ENCODE data around the gene PRELP.

The PRELP gene

GRCh38 chr1:203525685-203526084, 50.1 kb downstream of the PRELP start:
- no peak for DNase-seq (ENCODE audit: low spot score)

DNA sequence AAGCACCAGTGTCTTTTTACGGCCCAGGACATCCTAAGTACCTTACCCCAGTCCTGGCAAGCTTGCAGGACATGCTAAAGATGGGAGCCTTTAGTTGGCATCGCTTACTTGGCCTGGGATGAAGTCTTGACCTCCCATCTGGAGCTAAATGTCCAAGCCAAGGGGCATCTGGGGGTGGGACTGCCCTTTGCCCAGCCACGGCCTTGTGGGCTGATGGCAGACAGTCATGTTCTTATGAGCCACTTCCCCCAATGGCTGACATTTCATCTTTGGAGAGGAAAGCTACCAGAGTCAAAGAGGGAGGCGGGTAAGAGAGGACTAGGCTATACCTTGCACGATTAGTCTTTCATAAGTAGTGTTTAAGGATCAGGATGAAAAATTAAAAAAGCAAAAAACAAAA, 50.5 kb downstream of the PRELP start:
- DNase-seq (ENCODE audit: low spot score), result no peak

GRCh38 chr1:203526572-203526971, 51.0 kb downstream of the PRELP start:
- DNase-seq (ENCODE audit: low spot score), result no peak

GRCh38 chr1:203527013-203527412, 51.4 kb downstream of the PRELP start:
- DNase-seq (ENCODE audit: low spot score), result no peak

DNA sequence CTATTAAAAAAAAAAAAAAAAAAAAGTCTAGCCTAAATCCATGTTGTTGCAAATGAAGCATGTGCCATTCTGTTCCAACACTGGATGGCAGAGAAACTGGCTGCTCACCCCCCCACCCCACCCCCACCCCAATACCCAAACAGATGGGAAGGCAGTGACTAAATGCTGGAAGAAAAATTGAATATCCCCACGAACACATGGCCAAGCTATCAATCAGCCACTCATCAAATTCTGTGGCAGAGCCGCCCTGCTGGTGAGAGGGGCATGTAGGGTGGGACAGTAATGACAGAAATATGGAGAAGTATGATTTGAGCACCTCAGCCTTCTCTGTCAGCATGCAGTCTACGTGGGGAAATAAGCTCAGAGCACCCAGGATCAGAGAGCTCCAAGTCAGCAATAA, 52.5 kb downstream of the PRELP start:
- no peak for DNase-seq (ENCODE audit: low spot score)

DNA sequence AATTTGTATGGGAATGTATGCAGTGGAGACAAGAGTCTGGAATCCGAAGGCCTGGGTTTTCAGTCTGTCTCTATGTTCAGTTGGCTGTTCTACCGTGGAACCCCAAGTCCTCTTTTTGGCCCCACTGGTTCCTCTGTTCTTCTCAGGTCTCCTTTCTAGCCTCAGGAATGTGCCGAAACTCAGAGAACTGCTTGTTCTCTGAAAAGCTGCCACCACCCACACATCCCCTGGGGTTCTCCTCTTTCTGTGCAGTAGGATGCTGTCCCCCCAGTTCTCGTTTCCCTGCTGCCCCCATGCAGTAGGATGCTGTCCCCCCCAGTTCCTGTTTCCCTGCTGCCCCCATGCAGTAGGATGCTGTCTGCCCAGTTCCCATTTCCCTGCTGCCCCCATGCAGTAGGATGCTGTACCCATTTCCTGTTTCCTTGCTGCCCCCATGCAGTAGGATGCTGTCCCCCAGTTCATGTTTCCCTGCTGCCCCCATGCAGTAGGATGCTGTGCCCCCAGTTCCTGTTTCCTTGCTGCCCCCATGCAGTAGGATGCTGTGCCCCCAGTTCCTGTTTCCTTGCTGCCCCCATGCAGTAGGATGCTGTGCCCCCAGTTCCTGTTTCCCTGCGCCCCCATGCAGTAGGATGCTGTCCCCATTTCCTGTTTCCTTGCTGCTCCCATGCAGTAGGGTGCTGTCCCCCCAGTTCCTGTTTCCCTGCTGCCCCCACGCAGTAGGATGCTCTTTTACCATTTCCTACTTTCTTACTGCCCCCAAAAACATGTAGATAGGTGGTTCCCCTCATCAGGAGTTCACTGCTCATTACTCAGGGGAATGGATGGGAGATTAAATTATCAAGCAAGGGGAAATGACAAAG, 53.6 kb downstream of the PRELP start:
- no peak for DNase-seq (ENCODE audit: low spot score)

DNA sequence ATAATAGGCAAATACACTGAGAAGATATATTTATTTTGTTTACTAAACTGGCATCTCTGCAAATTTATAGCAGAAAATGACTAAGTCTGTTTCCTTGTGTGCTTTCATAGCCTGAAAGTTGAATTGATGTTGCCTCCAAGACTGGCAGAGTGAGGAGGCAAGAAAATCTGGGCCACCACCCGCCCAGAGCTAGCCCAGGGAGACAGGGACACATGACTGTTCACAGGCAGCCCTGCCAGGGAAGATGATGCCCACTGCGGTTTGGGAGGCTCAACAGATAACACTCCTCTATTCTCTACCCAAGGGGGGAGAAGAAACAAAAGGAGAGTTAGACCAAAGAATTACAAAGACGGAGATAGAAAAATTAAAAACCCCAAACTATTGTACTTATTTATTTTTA, 55.5 kb downstream of the PRELP start:
- no peak for DNase-seq (ENCODE audit: low spot score)

- DNase-seq (ENCODE audit: low spot score), result no peak
These were observed 58.4 kb downstream of the PRELP start for GRCh38 chr1:203534012-203534411.

DNA sequence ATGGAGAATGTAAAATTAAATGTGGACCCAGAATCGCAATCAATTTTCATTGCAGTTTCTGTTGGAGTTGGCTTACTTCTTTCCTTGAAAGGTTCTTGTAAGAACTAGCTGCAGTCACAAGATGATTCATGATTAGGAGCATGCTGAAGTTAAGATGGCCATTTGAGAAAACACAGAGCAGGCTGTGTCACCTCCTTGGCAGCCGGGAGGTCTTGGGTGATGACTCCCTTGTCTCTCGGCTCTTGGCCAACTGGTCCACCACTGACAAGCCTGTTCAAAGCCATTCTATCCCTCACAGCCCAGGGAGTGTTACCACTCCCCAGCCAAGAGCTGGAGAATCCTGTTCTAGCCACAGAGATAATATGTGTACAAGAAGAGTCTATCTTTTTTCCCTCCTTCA, 58.9 kb downstream of the PRELP start:
- DNase-seq (ENCODE audit: low spot score), result no peak

DNA sequence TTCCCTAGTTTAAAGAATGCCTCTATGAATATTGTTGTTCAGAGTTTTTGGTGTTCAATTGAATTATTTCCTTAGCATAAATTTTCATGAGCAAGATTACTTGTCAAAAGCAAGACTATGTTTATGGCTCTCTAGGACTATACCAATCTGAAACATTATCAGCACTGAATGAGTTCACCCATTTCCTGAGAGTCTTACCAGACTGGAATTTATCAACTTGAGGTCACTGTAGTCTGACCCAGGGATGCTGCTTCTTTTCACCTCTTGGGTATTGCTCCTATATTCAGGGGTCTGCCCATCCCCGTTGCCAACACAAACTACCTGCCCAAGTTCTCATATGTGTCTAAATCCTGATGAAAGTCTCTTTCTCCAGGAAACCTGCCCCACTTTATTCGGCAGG, 61.0 kb downstream of the PRELP start:
- no peak for DNase-seq (ENCODE audit: low spot score)

DNA sequence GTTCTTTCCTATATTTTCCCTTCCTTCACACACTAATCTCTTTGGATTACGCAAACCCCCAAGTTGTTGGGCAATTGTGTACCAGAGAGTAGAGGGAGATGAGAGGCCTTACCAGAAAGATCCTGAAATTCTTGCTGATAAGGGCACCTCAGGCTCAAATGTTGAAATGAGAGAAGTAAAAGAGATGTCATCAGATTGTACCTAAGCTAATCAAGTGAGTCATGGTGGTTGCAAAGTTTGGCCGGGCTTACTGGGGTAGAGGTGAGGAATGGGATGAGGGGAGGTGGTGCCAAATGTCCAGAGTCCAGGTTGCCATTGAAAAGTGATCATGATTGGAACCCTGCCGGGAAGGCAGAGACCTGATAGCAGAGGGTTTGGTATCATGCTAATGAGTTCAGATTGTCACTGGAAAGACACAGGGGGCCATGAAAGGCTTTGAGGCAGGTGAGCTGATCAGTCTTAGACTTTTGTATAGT, 61.4 kb downstream of the PRELP start:
- no peak for DNase-seq (ENCODE audit: low spot score)

GRCh38 chr1:203537806-203538464, 62.3 kb downstream of the PRELP start:
- DNase-seq (ENCODE audit: low spot score), result no peak

- no peak for DNase-seq (ENCODE audit: low spot score)
These were observed 63.1 kb downstream of the PRELP start for GRCh38 chr1:203538726-203539125.

DNA sequence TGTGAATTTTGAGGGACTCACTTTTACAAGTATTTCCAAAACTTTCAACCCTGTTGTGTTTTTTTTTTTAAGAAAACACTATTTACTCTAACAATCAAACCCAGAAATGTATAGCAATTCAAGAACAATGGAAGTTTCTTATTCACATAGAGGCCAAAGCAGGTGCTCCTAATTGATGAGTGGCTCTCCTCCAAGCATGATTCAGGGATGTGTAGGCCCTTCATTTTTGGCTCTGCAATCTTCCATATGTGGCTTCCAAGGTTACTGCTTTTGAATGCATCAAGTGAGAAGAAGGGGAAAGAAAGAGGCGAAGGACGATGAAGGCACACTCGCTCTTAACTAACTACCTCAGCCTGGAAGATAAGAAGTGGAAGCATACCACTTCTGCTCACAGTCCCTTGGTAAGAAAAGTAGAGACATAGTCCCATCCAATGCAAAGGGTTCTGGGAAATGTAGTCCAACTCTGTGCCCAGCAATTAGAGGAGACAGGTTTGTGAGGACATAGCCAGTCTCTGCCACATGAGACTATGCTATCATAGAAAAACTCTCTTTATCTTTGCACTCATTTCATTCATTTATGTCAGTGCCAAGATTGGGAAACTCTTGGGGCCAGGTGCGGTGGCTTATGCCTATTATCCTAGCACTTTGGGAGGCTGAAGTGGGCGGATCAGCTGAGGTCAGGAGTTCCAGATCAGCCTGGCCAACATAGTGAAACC, 64.4 kb downstream of the PRELP start:
- no peak for DNase-seq (ENCODE audit: low spot score)

Measured in hematopoietic multipotent progenitor cell treated with erythropoietin and hydrocortisone succinate and interleukin-3 and kit ligand, for 17 days (in vitro differentiated cells).